ENCODE data around the gene CES2.
"Not testable (repeated sequence)": the region's sequence is repeated elsewhere in the genome, so short reads cannot be mapped to it uniquely, and the experiment has no call there.

The CES2 gene

DNA sequence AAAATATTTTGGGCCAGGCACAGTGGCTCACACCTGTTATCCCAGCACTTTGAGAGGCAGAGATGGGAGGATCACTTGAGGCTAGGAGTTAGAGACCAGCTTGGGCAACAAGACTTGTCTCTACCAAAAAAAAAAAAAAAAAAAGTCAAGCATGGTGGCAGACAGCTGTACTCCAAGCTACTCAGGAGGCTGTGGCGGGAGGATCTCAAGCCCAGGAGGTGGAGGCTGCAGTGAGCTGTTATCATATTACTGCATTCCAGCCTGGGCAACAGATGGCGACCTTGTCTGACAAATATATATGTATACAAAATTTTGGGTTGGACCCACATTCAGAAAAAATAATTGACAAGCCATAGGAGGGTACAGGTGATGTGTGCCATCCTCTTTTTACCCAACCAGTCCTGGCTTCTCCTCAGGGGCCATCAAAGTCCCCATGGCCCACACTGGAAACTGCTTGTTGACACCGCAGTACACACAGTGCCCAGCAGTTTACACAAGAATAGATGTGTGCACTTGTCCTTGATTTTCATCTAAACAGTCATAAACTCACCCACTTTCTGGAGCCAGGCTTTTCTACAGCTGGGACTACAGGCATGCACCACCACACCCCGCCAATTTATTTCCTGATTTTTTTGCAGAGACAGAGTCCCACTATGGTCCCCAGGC, 1.7 kb downstream of the CES2 start:
- no peaks in the 10 kb centered on the region; the same call in 1 of the 2 replicates for H3K36me3 ChIP-seq (ENCODE audit: insufficient read depth, low read length)
- H2AFZ ChIP-seq (ENCODE audit: low read length, unreplicated experiment): no peak overlapping the region
- H3K79me2 ChIP-seq (ENCODE audit: control insufficient read depth, insufficient read depth, low read length, unreplicated experiment): peaks cover 18% of the 10 kb centered on the region
- peaks cover 10% of the 10 kb centered on the region for H3K4me1 ChIP-seq (ENCODE audit: control insufficient read depth, insufficient read depth, low read length, unreplicated experiment)
- H3K4me3 ChIP-seq (ENCODE audit: low read depth, low read length): no peak overlapping the region; the same call in 1 of the 2 replicates
- H3K27me3 ChIP-seq (ENCODE audit: insufficient read depth, low read length): no peaks in the 10 kb centered on the region
- no peak overlapping the region for H3K27ac ChIP-seq (ENCODE audit: low read depth, low read length)

DNA sequence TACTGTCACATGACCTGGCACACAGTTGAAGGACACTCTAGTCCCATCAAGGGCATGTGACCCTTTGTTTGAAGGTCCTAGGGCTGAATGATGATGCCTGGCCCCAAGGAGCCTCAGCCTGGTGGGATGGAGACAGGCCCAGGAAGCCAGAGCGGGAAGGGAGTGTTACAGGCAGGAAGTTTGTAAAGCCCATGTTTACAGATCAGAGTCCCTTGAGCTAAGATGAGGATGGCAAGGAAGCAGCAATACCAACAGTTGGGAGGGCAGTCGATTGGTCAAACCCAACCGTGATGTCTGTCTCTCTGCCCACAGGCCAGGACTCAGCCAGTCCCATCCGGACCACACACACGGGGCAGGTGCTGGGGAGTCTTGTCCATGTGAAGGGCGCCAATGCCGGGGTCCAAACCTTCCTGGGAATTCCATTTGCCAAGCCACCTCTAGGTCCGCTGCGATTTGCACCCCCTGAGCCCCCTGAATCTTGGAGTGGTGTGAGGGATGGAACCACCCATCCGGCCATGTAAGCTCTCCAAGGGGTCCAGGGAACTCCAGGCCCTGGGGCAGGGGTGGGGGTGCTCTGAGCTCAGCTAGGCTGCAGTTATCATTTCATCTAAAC, 2.5 kb downstream of the CES2 start:
- Histone ChIP-seq H3K79me2 (ENCODE audit: control insufficient read depth, insufficient read depth, low read length, unreplicated experiment) (peaks cover 18% of the 10 kb centered on the region), H3K36me3 (ENCODE audit: insufficient read depth, low read length) (no peaks in the 10 kb centered on the region; the same call in 1 of the 2 replicates), H3K4me3 (ENCODE audit: low read depth, low read length) (no peak overlapping the region), H2AFZ (ENCODE audit: low read length, unreplicated experiment) (no peak overlapping the region), H3K27ac (ENCODE audit: low read depth, low read length) (no peak overlapping the region), H3K27me3 (ENCODE audit: insufficient read depth, low read length) (no peaks in the 10 kb centered on the region), H3K4me1 (ENCODE audit: control insufficient read depth, insufficient read depth, low read length, unreplicated experiment) (peaks cover 10% of the 10 kb centered on the region)

DNA sequence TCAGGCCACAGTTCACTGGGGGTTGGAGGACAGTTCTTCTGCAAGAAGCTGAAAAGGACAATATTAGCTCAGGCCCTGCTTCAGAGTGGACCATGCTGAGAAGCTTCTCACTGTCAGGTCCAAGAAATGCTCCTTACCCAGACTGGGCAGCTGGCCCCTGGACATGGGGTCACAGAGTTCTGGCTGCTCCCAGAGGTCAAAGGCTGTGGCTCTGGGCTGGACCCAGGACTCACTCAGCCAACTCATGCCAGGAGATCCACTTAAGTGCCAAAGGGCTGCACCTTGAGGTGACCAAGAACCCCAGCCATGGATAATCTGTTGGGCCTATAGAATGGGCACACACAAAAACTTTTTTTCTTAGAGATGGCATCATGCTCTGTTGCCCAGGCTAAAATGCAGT, 4.0 kb downstream of the CES2 start:
- H3K27ac ChIP-seq (ENCODE audit: low read depth, low read length): no peak overlapping the region
- peaks cover 10% of the 10 kb centered on the region for H3K4me1 ChIP-seq (ENCODE audit: control insufficient read depth, insufficient read depth, low read length, unreplicated experiment)
- H2AFZ ChIP-seq (ENCODE audit: low read length, unreplicated experiment): no peak overlapping the region
- H3K36me3 ChIP-seq (ENCODE audit: insufficient read depth, low read length): no peaks in the 10 kb centered on the region; the same call in 1 of the 2 replicates
- no peaks in the 10 kb centered on the region for H3K27me3 ChIP-seq (ENCODE audit: insufficient read depth, low read length)
- peaks cover 13% of the 10 kb centered on the region for H3K79me2 ChIP-seq (ENCODE audit: control insufficient read depth, insufficient read depth, low read length, unreplicated experiment)
- H3K4me3 ChIP-seq (ENCODE audit: low read depth, low read length): no peak overlapping the region

DNA sequence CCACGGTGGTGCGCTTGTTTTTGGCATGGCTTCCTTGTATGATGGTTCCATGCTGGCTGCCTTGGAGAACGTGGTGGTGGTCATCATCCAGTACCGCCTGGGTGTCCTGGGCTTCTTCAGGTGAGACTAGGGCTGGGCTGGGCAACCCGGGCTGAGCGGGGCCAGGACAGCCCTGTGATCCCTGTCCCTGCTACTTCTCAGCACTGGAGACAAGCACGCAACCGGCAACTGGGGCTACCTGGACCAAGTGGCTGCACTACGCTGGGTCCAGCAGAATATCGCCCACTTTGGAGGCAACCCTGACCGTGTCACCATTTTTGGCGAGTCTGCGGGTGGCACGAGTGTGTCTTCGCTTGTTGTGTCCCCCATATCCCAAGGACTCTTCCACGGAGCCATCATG, 4.9 kb downstream of the CES2 start:
- Histone ChIP-seq H3K27me3 (ENCODE audit: insufficient read depth, low read length) (no peaks in the 10 kb centered on the region), H2AFZ (ENCODE audit: low read length, unreplicated experiment) (no peak overlapping the region), H3K4me3 (ENCODE audit: low read depth, low read length) (no peak overlapping the region), H3K27ac (ENCODE audit: low read depth, low read length) (no peak overlapping the region), H3K4me1 (ENCODE audit: control insufficient read depth, insufficient read depth, low read length, unreplicated experiment) (peaks cover 10% of the 10 kb centered on the region), H3K79me2 (ENCODE audit: control insufficient read depth, insufficient read depth, low read length, unreplicated experiment) (peaks cover 13% of the 10 kb centered on the region), H3K36me3 (ENCODE audit: insufficient read depth, low read length) (no peaks in the 10 kb centered on the region; the same call in 1 of the 2 replicates)

DNA sequence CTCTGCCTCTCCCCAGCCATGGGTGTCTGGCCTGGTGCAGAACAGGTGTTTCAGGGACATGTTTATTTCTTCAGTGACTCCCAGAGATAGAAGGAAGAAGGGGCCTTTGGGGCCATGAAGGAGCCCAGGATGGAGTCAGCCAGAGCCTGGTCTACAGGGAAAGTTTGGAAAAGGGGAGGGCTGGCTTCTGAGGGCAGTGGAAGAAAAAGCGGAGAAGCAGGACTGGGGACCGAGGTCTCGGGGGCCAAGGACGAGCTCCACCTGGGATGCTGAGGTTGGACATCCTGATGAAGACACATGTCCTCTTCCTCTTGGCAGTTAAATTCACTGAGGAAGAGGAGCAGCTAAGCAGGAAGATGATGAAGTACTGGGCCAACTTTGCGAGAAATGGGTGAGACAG, 7.7 kb downstream of the CES2 start:
- no peak overlapping the region for H3K4me3 ChIP-seq (ENCODE audit: low read depth, low read length)
- H3K36me3 ChIP-seq (ENCODE audit: insufficient read depth, low read length): no peaks in the 10 kb centered on the region; the same call in 1 of the 2 replicates
- H3K79me2 ChIP-seq (ENCODE audit: control insufficient read depth, insufficient read depth, low read length, unreplicated experiment): no peaks in the 10 kb centered on the region
- no peak overlapping the region for H3K27ac ChIP-seq (ENCODE audit: low read depth, low read length)
- H2AFZ ChIP-seq (ENCODE audit: low read length, unreplicated experiment): no peak overlapping the region
- no peaks in the 10 kb centered on the region for H3K27me3 ChIP-seq (ENCODE audit: insufficient read depth, low read length)
- no peaks in the 10 kb centered on the region for H3K4me1 ChIP-seq (ENCODE audit: control insufficient read depth, insufficient read depth, low read length, unreplicated experiment)

DNA sequence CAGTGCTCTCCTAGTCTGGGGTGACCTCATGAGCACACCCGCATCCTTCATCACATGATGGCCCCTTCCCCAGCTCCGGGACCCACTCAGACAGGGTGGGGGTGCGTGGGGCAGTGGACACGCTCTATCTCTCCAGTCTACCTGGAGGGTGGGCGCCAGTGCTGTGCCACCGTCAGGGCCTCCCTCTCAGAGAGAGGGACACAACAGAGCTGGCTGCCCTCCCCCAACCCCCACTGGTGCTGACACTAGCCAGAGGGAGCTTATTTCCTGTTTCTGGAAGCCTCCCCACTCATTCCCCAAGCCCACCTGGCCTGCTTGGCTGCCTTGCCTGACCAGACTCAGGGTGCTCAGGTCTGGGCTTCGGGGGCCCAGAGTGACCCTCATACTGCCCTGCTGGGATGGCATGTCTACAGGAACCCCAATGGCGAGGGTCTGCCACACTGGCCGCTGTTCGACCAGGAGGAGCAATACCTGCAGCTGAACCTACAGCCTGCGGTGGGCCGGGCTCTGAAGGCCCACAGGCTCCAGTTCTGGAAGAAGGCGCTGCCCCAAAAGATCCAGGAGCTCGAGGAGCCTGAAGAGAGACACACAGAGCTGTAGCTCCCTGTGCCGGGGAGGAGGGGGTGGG, 8.2 kb downstream of the CES2 start:
- no peaks in the 10 kb centered on the region for H3K79me2 ChIP-seq (ENCODE audit: control insufficient read depth, insufficient read depth, low read length, unreplicated experiment)
- no peaks in the 10 kb centered on the region for H3K4me1 ChIP-seq (ENCODE audit: control insufficient read depth, insufficient read depth, low read length, unreplicated experiment)
- H3K27ac ChIP-seq (ENCODE audit: low read depth, low read length): no peak overlapping the region
- H3K36me3 ChIP-seq (ENCODE audit: insufficient read depth, low read length): no peaks in the 10 kb centered on the region; the same call in 1 of the 2 replicates
- no peak overlapping the region for H3K4me3 ChIP-seq (ENCODE audit: low read depth, low read length)
- H2AFZ ChIP-seq (ENCODE audit: low read length, unreplicated experiment): no peak overlapping the region
- no peaks in the 10 kb centered on the region; the same call in 1 of the 2 replicates for H3K27me3 ChIP-seq (ENCODE audit: insufficient read depth, low read length)

DNA sequence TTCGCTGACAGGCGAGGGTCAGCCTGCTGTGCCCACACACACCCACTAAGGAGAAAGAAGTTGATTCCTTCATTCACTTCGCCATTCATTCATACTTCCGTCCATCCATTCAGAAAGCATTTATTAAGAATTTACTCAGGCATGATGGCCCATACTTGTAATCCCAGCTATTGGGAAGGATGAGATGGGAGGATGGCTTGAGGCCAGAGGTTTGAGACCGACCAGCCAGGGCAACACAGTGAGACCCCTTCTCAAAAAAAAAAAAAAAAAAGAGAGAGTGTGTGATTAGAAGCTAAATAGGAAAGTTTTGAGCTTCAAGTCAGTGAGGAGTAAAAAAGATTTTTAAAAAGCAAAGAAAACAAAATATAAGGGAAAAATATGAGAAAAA, 8.7 kb downstream of the CES2 start:
- Histone ChIP-seq H3K4me1 (ENCODE audit: control insufficient read depth, insufficient read depth, low read length, unreplicated experiment) (no peaks in the 10 kb centered on the region), H3K4me3 (ENCODE audit: low read depth, low read length) (no peak overlapping the region), H3K27ac (ENCODE audit: low read depth, low read length) (no peak overlapping the region), H3K27me3 (ENCODE audit: insufficient read depth, low read length) (no peaks in the 10 kb centered on the region; the same call in 1 of the 2 replicates), H2AFZ (ENCODE audit: low read length, unreplicated experiment) (no peak overlapping the region), H3K79me2 (ENCODE audit: control insufficient read depth, insufficient read depth, low read length, unreplicated experiment) (no peaks in the 10 kb centered on the region), H3K36me3 (ENCODE audit: insufficient read depth, low read length) (no peaks in the 10 kb centered on the region; the same call in 1 of the 2 replicates)

DNA sequence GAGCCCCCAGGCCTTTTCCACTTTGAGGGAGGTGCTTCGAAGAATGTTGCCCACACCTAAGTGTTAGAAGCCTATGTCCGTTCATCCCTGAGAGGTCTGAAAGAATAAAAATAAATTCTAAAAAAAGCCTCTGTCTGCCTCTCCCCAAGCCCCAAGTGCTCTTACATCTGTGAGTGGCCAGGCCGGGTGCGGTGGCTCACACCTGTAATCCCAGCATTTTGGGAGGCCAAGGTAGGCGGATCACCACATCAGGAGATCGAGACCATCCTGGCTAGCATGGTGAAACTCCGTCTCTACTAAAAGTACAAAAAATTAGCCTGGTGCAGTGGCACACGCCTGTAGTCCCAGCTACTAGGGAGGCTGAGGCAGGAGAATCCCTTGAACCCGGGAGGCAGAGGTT, 9.7 kb downstream of the CES2 start:
- not testable (repeated sequence) for H3K27ac ChIP-seq (ENCODE audit: low read depth, low read length); H3K27me3 ChIP-seq (ENCODE audit: insufficient read depth, low read length); H3K4me1 ChIP-seq (ENCODE audit: control insufficient read depth, insufficient read depth, low read length, unreplicated experiment); H3K4me3 ChIP-seq (ENCODE audit: low read depth, low read length); H3K79me2 ChIP-seq (ENCODE audit: control insufficient read depth, insufficient read depth, low read length, unreplicated experiment); H3K36me3 ChIP-seq (ENCODE audit: insufficient read depth, low read length); H2AFZ ChIP-seq (ENCODE audit: low read length, unreplicated experiment)

DNA sequence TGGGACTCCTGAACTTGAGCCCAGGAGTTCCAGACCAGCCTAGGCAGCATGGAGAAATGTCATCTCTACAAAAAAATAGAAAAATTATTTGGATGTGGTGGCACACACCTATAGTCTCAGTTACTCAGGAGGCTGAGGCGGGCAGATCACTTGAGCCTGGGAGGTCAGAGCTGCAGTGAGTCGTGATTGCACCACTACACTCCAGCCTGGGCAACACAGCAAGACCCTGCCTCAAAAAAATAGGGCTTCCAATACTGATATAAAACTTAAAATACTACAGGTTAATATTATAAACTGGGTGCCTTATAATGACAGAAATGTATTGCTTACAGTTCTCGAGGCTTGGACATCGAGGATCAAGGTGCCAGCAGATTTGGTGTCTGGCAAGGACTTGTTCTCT, 10.6 kb downstream of the CES2 start:
- H3K4me3 ChIP-seq (ENCODE audit: low read depth, low read length): no peak overlapping the region
- H3K36me3 ChIP-seq (ENCODE audit: insufficient read depth, low read length): no peaks in the 10 kb centered on the region; the same call in 1 of the 2 replicates
- H3K27ac ChIP-seq (ENCODE audit: low read depth, low read length): no peak overlapping the region
- H3K4me1 ChIP-seq (ENCODE audit: control insufficient read depth, insufficient read depth, low read length, unreplicated experiment): no peaks in the 10 kb centered on the region
- no peaks in the 10 kb centered on the region for H3K79me2 ChIP-seq (ENCODE audit: control insufficient read depth, insufficient read depth, low read length, unreplicated experiment)
- H2AFZ ChIP-seq (ENCODE audit: low read length, unreplicated experiment): no peak overlapping the region
- no peaks in the 10 kb centered on the region; the same call in 1 of the 2 replicates for H3K27me3 ChIP-seq (ENCODE audit: insufficient read depth, low read length)

DNA sequence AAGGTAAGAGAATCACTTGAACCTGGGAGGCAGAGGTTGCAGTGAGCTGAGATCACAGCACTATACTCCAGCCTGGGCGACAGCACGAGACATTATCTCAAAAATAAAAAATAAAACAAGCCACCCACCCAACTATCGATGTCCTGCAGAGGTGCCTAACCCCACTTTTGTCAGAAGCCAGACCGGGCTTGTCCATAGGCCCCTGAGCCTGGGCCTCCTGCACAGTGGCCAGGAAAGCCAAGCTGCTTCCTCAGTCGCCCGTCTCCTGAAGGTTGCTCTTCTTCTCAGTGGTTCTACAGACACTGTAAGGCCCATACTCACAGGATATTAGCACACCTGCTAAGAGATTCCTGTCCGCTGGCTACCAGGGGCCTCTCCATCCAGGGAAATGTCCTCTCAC, 11.2 kb downstream of the CES2 start:
- H2AFZ ChIP-seq (ENCODE audit: low read length, unreplicated experiment): no peak overlapping the region

DNA sequence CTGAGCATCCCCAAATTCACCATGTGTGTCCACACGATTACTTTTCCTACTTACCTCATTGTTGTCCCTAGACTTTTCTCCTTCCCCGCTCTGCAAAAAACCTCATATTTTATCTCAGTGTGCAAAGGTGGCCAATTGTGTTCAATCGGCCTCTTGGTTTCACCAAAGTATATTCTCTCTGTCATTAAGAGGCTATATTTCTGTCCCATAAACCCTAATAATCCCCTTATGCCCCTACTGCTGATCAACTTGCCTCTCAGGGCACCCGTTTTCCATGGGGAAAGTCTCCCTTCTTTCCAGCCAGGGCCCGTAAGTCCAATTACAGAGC, 11.6 kb downstream of the CES2 start:
- Histone ChIP-seq H3K36me3 (ENCODE audit: insufficient read depth, low read length) (no peaks in the 10 kb centered on the region; the same call in 1 of the 2 replicates), H3K27ac (ENCODE audit: low read depth, low read length) (no peak overlapping the region), H2AFZ (ENCODE audit: low read length, unreplicated experiment) (no peak overlapping the region), H3K4me1 (ENCODE audit: control insufficient read depth, insufficient read depth, low read length, unreplicated experiment) (no peaks in the 10 kb centered on the region), H3K4me3 (ENCODE audit: low read depth, low read length) (no peak overlapping the region), H3K27me3 (ENCODE audit: insufficient read depth, low read length) (no peaks in the 10 kb centered on the region; the same call in 1 of the 2 replicates), H3K79me2 (ENCODE audit: control insufficient read depth, insufficient read depth, low read length, unreplicated experiment) (no peaks in the 10 kb centered on the region)

More for the DNA sequence above, 11.2 kb downstream of the CES2 start:
- Histone ChIP-seq H3K79me2 (ENCODE audit: control insufficient read depth, insufficient read depth, low read length, unreplicated experiment) (no peaks in the 10 kb centered on the region), H3K4me3 (ENCODE audit: low read depth, low read length) (no peak overlapping the region), H3K4me1 (ENCODE audit: control insufficient read depth, insufficient read depth, low read length, unreplicated experiment) (no peaks in the 10 kb centered on the region), H3K36me3 (ENCODE audit: insufficient read depth, low read length) (no peaks in the 10 kb centered on the region; the same call in 1 of the 2 replicates), H3K27me3 (ENCODE audit: insufficient read depth, low read length) (no peaks in the 10 kb centered on the region; the same call in 1 of the 2 replicates), H3K27ac (ENCODE audit: low read depth, low read length) (no peak overlapping the region)

Measured in ACC112 (cell line).